Inflammatory macrophage treated with lipopolysaccharide for 4 hours (primary cell): ENCODE results near the gene NCBP3.

Experiments used
- DNase-seq: peaks from one replicate; pipeline ENCODE4 v3.0.0-alpha.2; 2020

The NCBP3 gene, protein sequence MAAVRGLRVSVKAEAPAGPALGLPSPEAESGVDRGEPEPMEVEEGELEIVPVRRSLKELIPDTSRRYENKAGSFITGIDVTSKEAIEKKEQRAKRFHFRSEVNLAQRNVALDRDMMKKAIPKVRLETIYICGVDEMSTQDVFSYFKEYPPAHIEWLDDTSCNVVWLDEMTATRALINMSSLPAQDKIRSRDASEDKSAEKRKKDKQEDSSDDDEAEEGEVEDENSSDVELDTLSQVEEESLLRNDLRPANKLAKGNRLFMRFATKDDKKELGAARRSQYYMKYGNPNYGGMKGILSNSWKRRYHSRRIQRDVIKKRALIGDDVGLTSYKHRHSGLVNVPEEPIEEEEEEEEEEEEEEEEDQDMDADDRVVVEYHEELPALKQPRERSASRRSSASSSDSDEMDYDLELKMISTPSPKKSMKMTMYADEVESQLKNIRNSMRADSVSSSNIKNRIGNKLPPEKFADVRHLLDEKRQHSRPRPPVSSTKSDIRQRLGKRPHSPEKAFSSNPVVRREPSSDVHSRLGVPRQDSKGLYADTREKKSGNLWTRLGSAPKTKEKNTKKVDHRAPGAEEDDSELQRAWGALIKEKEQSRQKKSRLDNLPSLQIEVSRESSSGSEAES

DNA sequence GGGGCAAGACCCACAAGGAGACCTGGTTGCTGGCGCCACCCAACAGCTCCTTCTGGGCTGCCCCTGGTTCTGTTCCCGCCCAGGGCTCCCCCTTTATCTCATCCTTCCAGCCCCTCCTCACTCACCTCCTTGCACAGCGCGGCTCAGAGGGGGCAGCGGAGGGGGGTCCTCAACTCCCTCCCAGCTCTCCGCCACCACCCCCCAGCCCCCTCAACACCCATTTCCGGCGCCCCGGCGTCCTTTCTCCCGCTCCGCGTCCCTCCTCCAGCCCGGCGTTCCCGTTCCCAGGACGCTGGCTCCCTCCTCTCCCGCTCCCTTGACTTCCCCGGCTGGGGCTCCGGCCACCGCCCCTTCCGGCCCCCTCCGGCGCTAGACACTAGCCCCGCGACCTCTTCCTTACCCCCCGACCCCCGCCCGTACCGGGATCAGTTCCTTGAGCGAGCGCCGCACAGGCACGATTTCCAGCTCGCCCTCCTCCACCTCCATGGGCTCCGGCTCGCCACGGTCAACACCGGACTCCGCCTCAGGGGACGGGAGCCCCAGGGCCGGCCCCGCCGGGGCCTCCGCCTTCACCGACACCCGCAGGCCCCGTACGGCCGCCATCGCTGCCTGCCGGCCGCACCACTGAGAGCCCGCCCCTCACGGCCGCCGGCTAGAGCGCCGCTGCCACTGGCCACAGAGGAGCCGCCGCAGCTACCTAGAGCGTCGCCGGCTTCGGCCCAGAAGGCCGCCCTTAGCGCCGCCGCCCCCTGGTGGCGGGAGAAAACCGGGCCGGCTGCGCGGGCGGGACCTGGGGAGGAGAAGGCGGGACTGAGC is at the start of gene NCBP3:
Gene NCBP3, minus strand, starts transcription at position 626 of the 816 bp plus-strand sequence. Its CDS starts 23 bp downstream, at position 603.
- DNase-seq: peak; percentile 93

- DNase-seq: no peak
Observed at GRCh38 chr17:3895354-3895753, 49.3 kb upstream of the NCBP3 start.

- DNase-seq: peak; percentile 61
Observed at GRCh38 chr17:3894911-3895343, 48.9 kb upstream of the NCBP3 start.

DNA sequence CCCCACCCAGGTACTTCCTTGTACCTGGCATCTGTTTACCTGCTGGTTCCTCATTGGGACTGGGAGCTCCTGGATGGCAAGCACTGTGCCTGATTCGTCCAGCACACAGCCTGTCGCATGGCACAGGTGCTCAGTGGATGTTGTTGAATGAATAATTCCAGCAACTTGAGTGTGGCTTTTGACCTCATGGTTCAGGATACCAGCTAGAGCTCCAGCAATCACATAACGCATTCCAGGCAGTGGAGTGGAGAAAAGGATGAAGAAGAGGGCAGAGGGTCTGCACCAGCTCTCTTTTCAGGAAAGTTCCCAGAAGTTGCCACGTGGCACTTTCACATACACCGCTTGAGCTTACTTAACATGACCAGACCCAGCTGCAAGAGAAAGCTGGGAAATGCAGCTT is 48.1 kb upstream of the NCBP3 start:
- no peak for DNase-seq

- DNase-seq: no peak
Observed at GRCh38 chr17:3893720-3894116, 47.7 kb upstream of the NCBP3 start.

DNA sequence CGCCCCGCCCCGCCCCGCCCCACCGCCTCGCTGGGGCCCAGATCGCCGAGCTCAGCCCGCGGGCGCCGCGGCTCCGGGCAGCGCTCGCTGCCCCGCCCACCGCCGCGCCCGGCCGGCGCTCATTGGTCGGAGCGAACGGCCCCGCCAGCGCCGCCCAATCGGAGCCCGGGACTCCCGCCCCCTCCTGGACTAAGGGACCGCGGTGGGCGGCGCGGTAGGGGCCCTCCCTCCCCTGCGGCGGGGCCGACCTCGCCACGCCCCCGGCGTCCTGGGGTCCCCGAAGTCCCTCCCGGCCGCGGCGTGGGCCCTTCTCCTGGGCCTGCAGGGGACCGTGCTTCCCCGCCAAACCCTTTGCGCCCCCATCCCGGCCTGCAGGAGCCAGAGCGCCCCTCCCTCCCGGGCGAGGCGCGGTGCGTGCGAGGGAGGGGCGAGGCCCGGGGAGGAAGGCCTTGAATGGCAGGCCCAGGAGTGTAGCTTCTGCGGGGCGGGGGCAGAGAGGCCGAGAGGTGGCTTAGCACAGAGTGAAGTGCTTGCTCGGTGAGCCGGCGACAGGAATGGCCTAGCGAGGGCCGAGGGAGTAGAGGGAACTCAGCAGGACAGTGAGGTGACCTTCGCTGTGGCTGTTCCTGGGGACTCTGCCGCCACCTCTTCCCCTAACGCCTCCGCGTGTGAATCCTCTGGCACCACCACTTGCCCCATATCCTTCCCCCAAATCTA is 47.1 kb upstream of the NCBP3 start, which contains the start of gene CAMKK1:
Gene CAMKK1, minus strand, starts transcription at position 51 of the 717 bp plus-strand sequence. CDS start 7,366 bp downstream, outside the sequence.
- peak; percentile 92 for DNase-seq

DNA sequence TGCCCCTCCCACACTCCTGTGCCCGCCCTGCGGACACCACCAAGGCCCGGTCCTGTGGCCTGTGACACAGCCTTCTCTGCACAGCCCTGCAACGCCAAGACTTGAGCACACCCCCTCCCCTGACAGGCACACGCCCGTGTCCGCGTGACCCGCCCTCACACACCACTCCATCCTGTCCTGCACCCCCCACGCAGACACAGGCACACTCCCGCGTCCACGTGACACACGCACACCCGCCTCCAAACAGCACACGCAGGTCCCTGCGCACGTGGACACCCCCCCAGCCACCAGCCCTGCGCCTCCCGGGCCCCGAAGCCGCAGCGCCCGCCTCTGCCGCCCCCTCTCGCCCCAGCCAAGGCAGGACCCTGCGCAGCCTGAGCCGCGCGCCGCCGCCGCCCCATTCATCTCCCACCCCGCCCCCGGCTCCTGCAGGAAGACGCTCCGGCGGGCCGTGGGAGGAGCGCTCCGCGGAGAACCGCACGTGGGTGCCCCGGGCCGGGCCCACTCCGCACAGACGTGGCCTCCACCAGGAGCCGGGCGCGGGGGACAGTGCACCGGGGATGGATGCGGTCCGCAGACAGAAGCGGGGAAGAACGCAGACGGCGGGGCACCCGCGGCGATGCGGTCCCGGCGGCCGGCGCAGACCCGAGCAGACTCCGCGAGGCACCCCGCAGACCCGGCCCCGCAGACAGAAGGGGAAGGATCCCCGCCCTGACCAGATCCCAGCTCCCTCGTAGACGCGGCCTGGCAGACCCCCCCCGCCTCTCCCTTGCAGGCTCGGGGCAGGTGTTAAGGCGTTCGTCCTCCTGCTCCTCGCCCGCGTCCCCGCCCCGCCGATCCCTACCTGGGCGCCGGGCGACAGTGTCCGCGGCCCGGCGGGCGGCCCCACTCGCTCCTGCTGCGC is 46.3 kb upstream of the NCBP3 start:
- DNase-seq: peak; percentile 86

DNA sequence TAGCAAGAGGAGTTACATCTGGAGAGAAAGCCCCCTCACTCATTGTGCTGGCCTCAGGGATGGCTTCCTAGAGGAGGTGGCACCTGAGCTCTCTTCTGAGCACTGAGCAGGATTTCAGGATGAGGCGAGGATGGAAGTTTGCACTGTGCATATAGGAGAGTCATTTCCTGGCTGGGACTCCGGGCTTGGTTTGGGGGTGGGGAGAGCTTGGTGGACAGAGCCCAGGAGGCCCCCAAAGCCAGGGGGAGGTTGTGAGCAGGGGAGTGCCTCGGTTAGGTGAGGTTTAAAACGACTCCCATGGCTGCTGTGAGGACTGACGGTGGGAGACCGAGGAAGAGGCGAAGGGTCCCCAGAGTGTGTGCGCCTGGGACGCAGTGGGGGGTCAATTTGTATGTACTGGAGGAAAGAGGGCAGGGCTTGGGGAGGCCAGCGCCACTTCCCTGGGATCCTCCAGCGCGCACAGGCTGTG is 45.6 kb upstream of the NCBP3 start:
- no peak for DNase-seq

- DNase-seq: no peak
Observed at GRCh38 chr17:3890878-3891219, 44.8 kb upstream of the NCBP3 start.

GRCh38 chr17:3890082-3890877 is 44.2 kb upstream of the NCBP3 start:
- DNase-seq: peak; percentile 62

DNA sequence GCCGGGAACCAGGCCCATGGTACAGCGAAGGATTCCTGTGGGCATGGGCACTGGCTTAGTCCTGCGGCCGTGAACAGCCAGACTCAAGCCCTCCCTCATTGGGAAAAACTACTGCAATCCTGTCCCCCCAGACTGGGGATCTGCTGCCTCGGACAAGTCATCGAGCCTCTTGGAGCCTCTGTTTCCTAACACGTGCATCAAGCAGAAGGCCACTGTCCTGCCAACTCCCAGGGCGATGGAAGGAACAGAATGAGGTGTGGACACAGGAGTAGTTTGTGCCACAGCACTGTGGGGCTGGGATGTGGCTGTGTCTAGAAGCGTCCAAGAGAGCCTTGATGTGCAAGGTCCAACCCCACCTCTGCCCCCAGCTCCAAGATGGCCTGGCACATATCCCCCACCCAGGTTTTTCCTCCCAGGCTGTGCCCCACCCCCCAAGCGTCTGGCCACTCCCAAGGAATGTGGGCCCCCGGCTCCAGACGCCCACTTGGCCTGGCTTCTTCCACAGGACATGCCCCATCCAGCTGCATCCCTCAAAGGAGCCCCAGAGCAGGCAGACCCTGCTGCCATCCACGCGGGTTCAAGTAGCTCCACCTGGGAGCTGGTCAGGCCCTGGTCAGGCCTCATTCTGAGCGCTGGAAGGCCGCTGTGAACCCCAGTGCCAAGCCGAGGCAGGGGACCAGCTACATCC is 43.4 kb upstream of the NCBP3 start:
- no peak for DNase-seq

DNA sequence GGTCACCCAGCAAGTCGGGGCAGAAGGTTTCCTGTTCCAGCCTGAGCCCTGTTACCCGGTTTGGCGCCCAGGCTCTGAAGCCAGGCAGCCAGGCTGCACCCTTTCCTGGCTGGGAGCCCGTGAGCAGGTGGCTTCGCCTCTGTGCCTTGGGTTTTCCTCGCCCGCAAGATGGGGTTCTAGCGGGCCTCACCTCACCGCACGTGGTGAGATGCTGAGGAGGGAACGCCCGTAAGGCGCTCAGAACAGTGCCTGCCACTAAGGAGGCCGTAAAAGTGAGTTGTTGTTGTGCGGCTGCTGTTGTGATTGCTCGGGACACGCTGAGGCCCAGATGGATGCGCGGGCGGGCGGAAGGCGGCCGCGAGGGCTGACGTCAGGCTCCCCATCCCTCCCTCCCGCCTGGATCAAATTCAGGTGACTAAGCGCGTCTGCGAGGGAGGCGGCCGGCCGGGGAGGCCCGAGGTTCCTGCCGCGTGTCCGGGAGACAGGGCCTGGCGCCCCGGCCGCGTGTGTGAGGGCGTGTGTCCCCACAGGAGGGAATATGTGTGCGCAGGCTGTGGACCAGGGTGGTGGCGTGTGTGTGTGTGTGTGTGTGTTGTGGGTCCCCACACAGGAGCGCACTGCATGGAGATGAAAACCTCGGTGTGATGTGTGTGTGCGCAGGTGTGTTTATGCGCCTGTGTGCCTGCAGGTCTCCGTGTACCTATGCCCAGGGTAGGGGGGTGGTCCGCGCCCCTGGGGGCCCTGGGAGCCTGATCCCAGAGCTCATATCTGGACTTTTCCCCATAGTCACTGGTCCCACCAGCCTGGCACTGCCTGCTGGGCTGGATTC is 42.5 kb upstream of the NCBP3 start:
- no peak for DNase-seq

GRCh38 chr17:3887804-3888203 is 41.8 kb upstream of the NCBP3 start:
- no peak for DNase-seq

DNA sequence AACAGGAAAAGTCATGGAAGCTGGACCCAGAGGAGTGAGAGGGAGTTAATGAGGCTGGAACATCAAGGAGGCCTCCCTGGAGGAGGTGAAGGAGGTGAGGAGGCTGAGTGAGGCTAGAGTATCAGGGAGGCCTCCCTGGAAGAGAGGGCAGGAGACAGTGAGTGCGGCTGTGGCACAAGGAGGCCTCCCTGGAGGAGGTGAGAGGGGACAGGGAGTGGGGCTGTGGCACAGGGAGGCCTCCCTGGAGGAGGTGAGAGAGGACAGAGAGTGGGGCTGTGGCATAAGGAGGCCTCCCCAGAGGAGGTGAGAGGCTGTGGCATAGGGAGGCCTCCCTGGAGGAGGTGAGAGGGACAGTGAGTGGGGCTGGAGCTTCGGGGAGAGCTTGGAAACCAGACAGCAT is 41.3 kb upstream of the NCBP3 start:
- no peak for DNase-seq

DNA sequence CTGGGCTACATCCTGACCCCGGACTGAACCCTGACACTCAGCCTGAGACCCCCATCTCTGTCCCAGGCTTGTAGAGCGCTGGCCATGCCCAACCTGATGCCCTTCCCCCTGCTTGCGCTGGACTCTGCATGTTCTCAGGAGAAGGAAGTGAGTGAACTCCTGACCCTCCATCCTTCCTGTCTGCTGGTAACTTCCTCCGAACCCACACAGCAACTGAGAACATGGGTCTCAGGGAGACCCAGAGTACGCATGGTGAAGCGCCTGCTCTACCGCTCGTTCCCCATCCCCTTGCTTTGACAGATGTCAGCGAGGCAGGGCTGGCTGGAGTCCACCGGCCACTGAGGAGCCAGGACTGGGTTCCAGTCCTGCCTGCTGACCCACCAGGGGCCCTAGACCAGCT is 40.7 kb upstream of the NCBP3 start:
- DNase-seq: peak; percentile 64

- DNase-seq: peak; percentile 8
Observed at GRCh38 chr17:3885970-3886369, 39.9 kb upstream of the NCBP3 start.

- no peak for DNase-seq
Observed at GRCh38 chr17:3885271-3885670, 39.2 kb upstream of the NCBP3 start.

DNA sequence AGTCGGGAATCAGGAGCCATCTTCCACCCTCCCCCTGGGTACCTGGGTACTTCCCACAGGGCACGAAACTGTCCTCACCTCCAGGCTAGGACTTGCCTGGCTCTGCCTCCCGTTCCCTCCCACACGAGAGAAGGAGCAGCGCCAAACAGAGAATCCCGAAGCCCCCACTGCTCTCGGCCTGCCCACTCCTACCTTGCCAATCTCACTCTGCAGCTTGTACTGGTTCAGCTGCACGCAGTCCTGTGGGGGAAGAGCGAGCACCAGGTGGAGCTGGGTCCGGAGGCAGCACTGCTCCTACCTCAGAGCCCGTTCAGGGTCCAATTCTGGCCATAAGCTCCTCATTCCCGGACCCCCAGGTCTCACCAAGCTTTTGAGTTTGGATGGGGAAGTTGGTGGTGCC is 38.1 kb upstream of the NCBP3 start:
- DNase-seq: no peak

DNA sequence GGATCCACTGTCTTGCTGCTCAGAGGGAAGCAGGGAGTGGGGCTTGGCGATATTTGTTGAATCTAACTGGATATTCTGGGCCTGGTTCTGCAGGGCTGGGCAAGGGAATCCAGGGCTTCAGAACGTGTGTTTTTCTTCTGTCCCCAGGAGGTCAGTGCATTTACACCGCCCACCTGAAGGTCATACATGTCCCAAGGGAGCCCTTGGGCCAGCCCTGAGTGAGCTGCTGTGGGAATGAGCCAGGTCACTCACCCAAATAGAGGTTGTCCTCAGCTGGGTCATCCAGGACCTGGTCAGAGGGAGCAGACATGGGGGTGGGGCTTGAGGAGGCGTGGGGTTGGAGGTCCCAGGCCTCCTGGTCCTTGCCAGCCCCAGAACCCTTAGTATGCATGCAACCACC is 36.2 kb upstream of the NCBP3 start:
- DNase-seq: no peak
